Hematopoietic multipotent progenitor cell treated with erythropoietin and hydrocortisone succinate and interleukin-3 and kit ligand, for 6 days (in vitro differentiated cells): ENCODE data around the gene PPP4R3A.
"Not testable (repeated sequence)": the region's sequence is repeated elsewhere in the genome, so short reads cannot be mapped to it uniquely, and the experiment has no call there.

Experiments used
- DNase-seq: peaks from one replicate; pipeline ENCODE4 v3.0.0-alpha.2; 2015

PPP4R3A gene

DNA sequence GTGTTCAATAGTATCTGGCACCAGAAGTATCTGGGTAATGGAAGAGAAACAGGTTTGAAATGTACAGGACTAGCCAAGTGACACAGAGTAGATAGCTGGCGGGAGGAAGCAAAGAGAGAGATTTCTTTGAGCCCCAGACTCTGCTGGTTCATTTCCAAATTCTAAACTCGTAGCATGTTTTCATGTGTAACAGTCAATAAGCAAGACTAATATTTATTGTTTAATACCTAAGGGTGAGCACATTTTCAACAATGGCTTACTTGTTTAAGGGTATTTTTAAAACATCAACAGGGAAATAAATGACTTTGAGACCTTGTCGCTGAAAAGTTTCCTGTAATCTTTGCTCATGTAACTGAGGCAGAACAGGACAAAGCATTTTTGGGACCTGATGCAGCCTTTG lies 80.7 kb downstream of the PPP4R3A start:
- DNase-seq, result no peak

DNA sequence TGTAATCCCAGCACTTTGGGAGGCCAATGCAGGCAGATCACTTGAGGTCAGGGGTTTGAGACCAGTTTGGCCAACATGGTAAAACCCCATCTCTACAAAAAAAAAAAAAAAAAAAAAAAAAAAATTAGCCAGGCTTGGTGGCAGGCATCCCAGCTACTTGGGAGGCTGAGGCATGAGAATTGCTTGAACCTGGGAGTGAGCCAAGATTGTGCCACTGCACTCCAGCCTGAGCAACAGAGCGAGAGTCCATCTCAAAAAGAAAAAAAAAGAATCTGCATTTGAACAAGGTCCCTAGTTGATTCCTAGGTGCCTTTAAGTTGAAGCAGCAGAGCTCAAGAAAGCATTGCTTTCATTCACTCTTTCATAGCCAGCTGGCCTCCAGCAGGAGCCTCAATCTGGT lies 81.2 kb downstream of the PPP4R3A start:
- not testable (repeated sequence) for DNase-seq

DNA sequence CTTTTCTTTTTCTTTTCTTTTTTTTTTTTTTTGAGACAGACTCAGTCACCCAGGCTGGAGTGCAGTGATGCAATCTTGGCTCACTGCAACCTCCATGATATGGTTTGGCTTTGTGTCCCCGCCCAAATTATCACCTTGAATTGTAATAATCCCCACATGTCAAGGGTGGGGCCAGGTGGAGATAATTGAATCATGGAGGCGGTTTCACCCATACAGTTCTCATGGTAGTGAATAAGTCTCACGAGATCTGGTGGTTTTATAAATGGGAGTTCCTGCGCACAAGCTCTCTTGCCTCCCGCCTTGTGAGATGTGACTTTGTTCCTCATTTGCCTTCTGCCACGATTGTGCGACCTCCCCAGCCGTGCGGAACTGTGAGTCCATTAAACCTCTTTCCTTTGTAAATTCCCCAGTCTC lies 84.6 kb downstream of the PPP4R3A start:
- DNase-seq, result peak; percentile 58

DNA sequence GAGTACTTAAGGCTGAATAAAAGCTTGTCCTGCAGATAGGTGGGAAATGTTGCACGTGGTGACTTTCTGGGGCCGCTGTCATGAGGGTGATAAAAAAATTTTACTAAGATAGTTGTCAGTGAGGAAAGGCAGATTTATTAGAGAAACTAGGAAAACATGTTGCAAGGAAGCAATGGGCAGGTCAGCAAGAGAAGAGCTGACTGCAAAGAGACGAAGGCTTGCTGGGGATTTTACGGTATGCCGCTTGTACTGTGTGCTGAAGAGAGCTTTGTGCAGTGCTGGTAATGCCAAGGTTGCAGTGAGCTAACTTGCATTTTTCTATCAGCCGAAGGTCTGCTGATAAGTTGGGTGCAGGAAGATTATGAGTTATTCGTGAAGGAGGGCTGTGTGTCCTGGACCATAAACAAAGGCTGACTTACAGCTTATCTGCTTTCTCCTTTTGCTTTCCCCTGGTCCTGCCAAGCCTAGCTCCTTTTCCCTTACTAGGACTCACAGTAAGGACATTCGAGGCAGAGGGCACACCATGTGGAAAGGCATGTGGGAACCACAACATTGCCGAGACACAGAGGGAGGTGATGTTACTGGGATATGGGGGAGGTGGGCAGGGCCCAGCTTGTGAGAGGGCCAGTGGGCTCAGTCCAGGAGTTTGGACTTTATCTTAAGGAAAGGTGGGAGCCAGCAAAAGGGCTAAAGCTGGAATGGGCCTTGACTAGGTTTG lies 85.1 kb downstream of the PPP4R3A start:
- DNase-seq, result peak; percentile 24

DNA sequence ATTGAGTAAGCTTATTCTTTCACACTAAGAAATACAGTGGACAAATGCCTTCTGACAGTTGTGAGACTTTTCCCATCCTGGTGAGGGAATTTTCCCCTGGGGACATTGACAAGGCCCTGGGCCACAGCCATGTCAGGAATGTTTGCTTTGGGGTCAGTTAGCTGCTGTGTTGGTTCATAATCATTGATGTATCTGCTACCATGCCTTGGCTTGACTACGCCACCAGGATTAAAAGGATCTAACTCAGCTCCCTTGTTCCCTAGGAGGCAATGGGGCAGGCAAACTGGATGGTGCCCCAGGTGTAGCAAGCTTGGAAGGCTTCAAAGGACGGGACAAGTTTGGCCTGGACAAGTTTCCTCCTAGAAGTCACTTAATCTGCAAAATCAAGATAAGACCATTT lies 89.4 kb downstream of the PPP4R3A start:
- DNase-seq, result peak; percentile 19

DNA sequence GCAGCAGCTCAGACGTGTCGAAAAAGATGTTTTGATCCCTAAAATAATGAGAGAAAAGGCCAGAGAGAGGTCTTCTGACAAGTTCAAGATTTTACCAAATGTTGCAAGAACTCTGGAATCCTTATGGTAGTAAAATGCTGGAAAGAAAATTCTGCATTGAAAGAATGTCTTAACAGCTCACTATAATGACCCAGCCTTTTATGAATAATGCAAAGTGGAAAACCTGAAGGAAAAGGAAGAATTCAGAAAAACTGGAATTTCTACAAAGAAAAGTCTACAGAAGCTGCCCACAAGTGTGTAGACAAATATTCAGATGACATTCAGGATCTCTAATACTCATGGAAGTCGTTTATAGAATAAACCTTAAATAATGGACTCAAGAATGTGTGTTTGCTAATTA lies 90.7 kb downstream of the PPP4R3A start:
- DNase-seq, result no peak

DNA sequence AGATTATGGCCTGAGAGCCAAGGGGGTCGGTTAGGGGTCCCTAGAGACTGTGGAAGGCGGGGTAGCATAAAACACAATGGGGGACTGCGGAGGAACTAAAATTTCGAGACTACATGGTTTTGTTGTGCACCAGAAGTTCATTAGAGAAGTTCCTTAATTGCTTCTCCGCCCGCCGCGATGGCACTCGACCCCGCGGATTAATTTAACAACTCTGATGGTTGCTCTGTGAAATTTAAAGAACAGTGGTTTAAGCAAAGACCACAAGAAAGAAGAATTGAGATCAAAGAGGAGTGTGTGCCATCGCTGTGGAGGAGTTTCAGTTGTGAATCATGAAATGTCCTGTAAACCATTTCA lies 91.1 kb downstream of the PPP4R3A start:
- no peak for DNase-seq

DNA sequence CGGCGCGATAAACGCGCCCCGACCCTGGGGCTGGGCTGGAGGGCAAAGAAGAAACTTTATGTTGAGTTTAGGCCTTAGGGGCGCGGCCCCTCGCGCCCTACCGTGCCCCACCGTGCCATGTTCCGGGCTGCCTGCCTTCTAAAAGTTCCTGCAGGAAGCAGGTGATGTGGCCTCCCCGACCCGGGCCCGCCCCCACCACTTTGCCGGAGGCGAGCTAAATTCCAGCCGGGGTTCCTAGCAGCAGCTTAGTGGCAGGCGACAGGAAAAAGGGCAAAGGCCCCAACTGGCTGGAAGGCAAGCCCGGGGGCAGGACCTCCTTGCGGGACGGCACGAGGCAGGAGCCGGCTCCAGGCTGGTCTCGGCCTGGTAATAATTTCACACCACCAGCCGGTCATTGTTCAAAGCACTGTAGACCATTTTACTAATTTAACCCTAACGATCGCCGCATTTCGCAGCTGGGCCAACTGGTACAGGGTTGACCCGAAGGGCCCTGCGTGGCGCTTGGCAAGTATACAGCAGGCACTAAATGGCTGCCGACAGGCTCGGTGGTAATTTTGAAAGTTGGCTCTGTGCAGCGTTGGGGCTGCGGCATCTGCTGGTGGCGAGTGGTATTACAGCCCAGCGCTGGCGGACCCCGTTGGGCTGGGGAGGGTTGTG lies 91.6 kb downstream of the PPP4R3A start:
- DNase-seq, result peak; percentile 84

DNA sequence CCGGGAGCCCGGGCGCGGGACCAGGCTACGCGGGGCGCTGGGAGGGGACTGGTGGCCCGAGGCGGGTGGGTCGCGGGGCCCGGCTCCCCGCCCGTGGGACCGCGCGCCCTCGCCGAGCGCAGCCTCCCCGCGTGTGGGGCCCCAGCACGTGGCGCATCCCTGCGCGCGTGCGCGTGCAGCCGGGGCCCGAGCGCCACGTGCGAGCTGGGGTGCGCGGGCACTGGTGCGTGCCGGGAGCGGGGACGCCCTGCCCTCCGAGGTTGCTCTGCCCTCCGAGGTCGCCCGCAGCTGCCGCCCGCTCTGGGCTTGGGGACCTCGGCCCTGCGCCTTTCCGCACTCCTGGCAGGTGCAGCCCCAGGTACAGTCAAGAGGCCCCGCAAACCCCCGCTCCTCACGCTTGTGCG lies 92.1 kb downstream of the PPP4R3A start:
- DNase-seq, result peak; percentile 84

DNA sequence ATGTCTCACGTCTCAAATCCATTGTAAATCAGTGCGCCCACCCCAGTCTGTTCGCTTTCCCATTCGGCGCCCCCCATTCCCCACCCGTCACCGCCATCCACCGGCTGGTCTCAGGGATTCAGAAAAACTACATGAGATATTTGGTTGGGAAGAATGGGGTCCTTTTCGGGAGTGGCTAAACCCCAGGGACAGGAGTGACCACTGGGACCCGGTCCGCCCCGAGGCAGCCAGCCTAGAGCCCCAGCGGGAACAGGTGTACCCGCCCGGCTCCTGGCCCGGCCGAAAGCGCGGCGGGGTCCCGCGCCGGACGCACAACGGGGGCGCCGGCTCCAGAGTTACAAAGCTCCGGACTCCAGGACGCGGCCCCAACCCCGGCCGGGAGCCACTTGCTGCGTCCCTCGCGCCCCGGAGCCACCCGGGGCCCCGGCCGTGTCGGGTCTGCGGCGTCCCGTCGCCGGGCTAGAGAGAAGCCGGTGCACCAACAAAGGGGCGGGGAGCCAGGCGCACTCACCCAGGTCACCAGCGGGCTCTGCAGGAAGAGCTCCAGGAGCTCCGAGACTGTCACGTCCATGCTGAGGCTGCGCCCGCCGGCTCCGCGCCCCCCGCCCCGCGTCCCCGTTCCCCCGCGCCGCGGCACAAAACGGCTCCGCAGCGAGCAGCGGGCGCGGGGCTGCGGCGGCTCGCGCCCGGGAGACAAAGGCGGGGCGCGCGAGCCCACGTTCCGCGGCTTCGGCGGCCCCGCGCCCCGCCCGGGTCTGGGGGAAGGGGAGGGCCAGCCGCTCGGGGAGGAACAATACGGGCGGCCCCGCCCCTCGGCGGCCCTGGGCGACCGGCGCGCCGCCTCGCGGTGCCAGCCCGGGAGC lies 92.8 kb downstream of the PPP4R3A start, which contains the start of gene CCDC88C:
Gene CCDC88C, minus strand, starts transcription at position 701 of the 863 bp plus-strand sequence. Its CDS starts 130 bp downstream, at position 571.
- DNase-seq, result peak; percentile 92

DNA sequence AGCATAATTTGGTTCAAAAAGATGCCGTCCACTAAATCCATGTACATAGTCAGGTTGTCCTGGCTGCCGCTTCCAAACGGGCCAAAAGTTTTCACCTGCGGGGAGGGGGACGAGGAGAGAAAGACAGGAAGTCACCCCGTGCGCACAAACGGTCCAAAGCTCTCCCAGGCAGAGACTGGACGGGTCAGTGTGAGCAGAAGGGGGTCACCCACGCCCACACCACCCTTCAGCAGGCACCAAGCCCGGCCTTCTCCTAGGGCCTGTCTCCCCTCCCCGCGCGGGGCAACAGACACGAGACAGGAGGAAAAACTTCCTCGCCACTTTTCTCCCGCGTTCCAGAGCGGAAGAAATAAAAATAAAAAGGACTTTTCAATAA lies 93.4 kb downstream of the PPP4R3A start:
- peak; percentile 44 for DNase-seq

DNA sequence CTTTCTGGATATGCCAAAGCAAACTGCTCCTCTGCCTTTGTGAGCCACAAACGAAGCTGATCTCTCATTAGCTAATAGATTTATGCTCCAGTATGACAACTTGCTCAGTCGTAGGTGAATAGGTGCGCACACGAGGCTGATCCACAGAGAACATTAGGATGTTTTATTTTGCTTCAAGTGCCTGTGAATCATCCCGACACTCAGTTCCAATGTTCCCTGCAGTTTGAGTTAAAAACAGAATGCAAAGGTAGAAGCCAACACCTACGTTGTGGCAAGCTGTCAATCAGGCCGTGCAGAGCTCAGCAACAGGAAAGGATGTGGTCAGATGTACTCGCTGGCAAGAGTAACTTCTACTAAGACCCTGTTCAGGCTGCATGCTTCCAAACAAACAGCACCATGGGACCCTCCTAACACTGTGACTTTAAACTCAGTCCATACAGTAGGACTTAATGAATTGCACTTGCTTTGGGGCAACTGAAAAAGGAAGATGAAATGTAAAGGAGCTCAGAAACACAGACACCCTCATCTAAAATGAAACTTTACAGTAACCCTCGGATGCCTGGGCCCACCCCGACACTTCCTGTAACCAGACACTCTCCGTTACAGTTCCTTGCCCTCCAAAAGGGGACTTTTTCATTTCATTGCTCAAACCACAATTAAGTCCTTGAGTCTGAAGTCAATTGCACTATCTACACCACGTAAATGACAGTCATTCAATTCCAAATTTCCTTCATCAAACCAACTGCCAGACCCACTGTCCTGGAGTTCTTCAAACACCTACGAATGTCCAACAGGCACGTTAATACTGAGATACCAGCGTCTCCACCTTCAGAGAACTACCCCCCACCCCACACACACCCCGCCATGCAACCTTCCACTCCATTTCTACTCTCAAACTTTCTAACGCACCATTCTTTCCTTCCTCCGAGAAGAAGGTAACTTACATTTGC lies 94.0 kb downstream of the PPP4R3A start:
- DNase-seq, result peak; percentile 67

DNA sequence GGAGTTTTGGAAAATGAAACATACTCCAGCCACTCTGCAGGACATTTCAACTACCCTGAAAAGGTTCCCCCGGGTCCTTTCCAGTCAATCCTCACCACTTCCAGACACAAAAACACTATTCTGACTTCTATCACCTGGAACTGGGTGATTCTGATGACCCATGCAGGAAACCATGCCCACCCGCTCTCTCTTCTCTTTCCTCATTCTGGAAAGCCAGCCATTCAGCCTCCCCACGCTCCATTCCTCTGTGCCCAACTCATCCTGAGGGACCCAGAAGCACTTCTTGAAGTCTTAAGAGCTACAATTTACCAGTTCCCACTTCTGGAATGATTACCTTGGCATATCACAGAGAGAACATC lies 95.7 kb downstream of the PPP4R3A start:
- no peak for DNase-seq

DNA sequence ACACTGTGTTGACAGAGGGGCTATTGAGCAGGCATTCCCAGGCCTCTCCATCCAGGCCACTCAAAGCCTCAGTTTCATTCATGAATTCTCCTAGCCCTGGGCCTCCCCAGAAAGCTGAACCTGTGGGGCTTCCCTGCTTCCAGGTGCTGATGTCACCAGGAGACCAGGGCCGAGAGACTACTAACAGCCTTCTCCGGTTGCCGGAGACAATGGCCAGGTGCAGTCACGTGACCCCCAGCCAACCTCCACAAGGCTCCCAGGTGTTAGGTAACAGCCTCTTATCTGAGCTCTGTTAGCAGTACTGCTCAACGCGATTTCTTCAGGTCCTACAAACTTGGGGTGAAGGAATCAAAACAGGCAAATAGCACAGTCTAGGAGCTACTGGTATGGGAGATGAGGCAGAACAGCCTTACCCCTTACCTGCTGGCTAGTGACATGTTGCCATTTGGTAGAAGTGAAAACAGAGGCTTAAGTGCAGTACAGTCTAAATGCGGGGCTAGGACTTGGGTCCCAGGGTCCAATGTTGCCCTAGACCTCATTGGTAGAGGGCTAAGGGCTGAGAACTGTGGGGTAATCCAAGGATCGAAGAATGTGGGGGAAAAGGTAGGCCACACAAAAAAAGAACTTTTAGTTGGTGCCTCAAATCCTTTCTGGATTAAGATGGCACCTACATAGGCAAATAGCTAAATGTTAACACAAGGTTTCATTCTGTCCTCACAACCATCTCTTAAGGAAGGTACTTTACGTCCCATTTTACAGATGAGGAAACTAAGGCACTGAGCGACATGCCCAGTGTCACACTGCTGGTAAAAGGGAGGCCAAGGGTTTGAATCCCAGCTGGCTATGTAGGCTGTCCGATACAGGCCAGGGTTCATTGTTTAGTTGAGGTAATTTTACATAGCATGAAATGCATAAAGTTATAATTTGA lies 96.3 kb downstream of the PPP4R3A start:
- no peak for DNase-seq

DNA sequence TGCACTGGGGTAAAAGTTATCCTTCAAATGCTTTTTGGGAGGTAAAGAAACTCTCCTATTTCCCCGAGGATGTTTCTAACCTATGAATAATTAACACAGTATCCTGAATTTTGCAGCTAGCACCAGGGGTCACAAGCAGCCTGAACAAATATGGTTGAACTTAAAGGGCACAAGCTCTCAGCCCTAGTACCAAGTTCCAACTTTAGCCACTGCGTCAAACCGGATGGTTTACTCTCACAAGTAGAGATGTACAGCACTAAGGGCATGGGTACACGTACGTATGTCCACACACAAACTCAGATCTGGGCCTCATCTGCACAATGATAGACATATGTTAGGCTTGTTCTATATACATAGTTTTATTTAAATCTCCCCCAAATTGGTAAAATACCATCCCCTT lies 97.2 kb downstream of the PPP4R3A start:
- DNase-seq, result no peak

DNA sequence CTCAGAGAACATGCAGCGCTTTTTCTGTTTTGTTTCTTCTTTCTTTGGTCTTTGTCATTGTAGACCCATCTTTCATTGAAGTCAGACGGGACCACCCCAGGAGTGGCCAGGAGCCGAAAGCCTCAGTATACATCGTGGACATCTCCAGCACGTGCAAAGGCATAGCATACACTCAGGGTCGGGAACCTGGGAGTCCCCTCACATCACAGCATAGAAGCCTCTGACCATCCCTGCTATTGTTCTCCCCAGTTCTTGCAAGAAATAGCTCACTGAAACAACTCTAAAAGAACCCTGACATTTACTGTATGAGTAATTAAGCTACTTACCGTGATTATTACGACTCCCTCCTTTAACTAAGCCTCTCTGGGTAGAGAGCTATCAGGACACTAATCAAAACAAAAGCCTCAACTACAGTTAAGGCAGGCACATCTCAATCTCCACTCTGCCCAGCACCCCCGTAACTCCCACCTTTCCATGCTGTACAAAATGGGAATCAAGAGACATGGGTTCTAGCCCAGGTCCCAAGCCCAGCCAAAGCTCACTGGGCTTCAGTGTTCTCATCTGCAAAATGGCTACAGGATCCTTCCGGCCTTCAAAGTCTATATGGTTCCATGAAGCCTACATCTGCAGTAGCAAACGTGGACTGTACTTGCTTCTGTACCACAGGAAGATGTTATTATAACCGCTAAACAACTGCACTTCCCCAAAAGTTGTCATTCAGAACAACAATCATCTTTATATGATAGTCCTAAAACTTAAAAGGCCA lies 99.2 kb downstream of the PPP4R3A start:
- peak; percentile 32 for DNase-seq

DNA sequence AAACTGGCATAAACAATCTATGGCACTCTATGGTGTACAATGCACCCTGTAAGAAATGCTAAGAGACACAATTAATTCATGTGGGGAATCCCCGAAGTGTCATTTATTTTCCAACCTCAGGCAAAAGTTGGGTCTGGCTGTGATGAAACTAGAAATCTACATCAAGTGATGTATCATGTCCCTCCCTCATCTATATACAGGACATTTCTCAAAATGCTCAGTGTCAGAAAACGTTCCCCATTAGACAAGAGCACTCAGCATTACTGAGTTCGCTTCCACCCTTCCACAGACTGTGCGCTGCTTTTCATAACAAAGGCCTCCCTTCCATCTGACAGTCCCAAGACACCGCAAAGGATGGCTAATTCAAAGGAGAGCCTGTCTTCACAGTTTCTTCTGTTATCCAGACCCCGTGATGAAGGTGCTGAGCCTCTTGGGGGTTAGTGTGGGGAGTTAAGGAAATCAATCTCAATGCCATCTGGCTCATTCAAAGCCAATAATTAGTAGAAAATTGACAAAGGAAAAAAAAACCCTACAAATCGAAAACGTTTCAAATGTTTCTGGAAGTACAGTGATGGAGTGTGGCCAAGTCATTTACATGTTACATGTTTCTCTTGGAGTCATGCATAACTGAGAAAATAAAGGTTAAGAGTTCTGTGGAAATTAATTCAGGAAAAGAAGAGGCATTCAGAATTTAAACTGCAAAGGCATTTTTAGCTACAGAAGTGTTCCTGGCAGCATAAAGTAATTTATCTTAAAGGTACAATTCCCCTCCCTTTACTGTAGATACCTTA lies 100.0 kb downstream of the PPP4R3A start:
- no peak for DNase-seq

DNA sequence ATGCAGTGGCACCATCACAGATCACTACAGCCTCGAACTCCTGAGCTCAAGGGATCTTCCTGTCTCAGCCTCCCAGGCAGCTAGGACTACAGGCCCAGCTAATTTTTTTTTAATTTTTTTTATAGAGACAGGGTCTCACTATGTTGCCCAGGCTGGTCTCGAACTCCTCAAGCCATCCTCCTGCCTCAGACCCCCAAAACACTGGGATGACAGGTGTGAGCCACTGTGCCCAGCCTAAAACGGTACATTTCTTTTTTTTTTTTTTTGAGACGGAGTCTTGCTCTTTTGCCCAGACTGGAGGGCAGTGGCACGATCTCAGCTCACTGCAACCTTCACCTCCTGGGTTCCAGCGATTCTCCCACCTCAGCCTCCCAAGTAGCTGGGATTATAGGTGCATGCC lies 100.9 kb downstream of the PPP4R3A start:
- DNase-seq, result not testable (repeated sequence)
